Thoracic aorta (tissue), 2 donors: ENCODE results near the gene GPR162. TPM values are rescaled to one million over a fixed set of nuclear protein-coding genes. Genes with fewer than 3 reads are reported as not detected.

Source experiments
- ATAC-seq: fragments of 150-250 bp; one replicate; pipeline ENCODE4 v1.8.0; 2017; ENCODE audit warnings: low read depth; ENCODE audit not compliant: insufficient number of reproducible peaks, low FRiP score
- DNase-seq: peaks from one replicate; pipeline ENCODE4 v3.0.0-alpha.2; 2020; ENCODE audit warnings: low spot score
- H3K27ac ChIP-seq, 2 donors: fragments of 200-600 bp; sonication (generic); 1 replicate in 1 of 2; 2 replicates in 1 of 2; pipeline ENCODE4 v1.5.1; 2016; ENCODE audit warnings: mild to moderate bottlenecking in 2 of 2, moderate library complexity in 2 of 2
- H3K27me3 ChIP-seq: fragments of 200-600 bp; sonication (generic); replicated peaks from 2 replicates; pipeline ENCODE4 v1.6.0; 2016; ENCODE audit warnings: mild to moderate bottlenecking; ENCODE audit not compliant: insufficient read depth
- H3K36me3 ChIP-seq: fragments of 200-600 bp; sonication (generic); one replicate; pipeline ENCODE4 v1.5.1; 2016
- H3K4me1 ChIP-seq, 2 donors: fragments of 200-600 bp; sonication (generic); 1 replicate in 1 of 2; 2 replicates in 1 of 2; pipeline versions ENCODE4 v1.5.1 to v1.6.0; 2016; ENCODE audit warnings: low read depth in 2 of 2, mild to moderate bottlenecking in 1 of 2; ENCODE audit not compliant: control insufficient read depth in 1 of 2
- H3K4me3 ChIP-seq: fragments of 200-600 bp; sonication (generic); 2 replicates; pipeline ENCODE4 v1.5.1; 2016; ENCODE audit warnings: mild to moderate bottlenecking
- H3K9me3 ChIP-seq: fragments of 200-600 bp; sonication (generic); 2 replicates; pipeline ENCODE4 v1.5.1; 2016
- total RNA-seq, 2 donors: library from RNA; depleted of rRNA; stranded (reverse); fragments of >200 nt; gene quantifications; one replicate each; pipeline versions ENCODE4 v1.1.0 to v1.2.3, GENCODE V29; 2016
- TF ChIP-seq, protein P1 (sequence below): fragments of 200-600 bp; sonication (generic); IDR thresholded peaks from one replicate; pipeline ENCODE4 v1.5.1; 2019; ENCODE audit warnings: antibody characterized with exemption

The GPR162 gene
- total RNA-seq, 2 donors from 2014 or later = 1.1 to 3.1 TPM

- Histone ChIP-seq H3K4me3 (no peak overlapping the region), H3K4me1 (peaks cover 0 to 12% of the 10 kb centered on the region in 2 donors), H3K9me3 (no peaks in the 10 kb centered on the region), H3K27ac (no peak overlapping the region), H3K36me3 (peaks cover 47% of the 10 kb centered on the region), H3K27me3 (no peaks in the 10 kb centered on the region)
- DNase-seq = no peak
- ATAC-seq = no peak
- TF ChIP-seq, protein P1, sequence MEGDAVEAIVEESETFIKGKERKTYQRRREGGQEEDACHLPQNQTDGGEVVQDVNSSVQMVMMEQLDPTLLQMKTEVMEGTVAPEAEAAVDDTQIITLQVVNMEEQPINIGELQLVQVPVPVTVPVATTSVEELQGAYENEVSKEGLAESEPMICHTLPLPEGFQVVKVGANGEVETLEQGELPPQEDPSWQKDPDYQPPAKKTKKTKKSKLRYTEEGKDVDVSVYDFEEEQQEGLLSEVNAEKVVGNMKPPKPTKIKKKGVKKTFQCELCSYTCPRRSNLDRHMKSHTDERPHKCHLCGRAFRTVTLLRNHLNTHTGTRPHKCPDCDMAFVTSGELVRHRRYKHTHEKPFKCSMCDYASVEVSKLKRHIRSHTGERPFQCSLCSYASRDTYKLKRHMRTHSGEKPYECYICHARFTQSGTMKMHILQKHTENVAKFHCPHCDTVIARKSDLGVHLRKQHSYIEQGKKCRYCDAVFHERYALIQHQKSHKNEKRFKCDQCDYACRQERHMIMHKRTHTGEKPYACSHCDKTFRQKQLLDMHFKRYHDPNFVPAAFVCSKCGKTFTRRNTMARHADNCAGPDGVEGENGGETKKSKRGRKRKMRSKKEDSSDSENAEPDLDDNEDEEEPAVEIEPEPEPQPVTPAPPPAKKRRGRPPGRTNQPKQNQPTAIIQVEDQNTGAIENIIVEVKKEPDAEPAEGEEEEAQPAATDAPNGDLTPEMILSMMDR = no peak
Observed at GRCh38 chr12:6834873-6835272, 13.3 kb downstream of the GPR162 start.

DNA sequence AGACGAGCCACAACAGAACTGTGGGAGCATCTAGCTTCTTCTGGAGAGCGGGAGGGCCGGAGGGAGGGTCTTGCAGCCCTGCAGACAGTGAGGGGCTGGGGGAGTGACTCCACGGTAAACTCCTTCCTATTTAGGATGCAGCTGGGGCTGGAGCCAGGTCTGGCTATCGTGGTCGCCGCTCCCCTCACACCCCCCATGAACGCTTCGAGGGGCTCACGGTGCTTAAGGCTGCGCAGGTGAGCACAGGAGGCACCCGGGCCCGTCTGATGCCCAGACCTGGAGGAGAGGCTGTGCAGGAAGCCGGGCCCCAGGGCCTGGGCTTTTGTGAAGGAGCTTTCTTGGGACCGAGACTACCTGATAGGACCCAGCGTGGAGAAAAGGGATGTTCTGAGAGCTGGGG lies 15.2 kb downstream of the GPR162 start:
- Histone ChIP-seq H3K27me3 (no peaks in the 10 kb centered on the region), H3K4me3 (no peak overlapping the region), H3K9me3 (no peaks in the 10 kb centered on the region), H3K27ac (no peak overlapping the region), H3K36me3 (peaks cover 38% of the 10 kb centered on the region), H3K4me1 (peaks cover 0 to 7% of the 10 kb centered on the region in 2 donors)
- TF ChIP-seq, protein P1 = no peak
- DNase-seq (no peak), ATAC-seq (no peak)

DNA sequence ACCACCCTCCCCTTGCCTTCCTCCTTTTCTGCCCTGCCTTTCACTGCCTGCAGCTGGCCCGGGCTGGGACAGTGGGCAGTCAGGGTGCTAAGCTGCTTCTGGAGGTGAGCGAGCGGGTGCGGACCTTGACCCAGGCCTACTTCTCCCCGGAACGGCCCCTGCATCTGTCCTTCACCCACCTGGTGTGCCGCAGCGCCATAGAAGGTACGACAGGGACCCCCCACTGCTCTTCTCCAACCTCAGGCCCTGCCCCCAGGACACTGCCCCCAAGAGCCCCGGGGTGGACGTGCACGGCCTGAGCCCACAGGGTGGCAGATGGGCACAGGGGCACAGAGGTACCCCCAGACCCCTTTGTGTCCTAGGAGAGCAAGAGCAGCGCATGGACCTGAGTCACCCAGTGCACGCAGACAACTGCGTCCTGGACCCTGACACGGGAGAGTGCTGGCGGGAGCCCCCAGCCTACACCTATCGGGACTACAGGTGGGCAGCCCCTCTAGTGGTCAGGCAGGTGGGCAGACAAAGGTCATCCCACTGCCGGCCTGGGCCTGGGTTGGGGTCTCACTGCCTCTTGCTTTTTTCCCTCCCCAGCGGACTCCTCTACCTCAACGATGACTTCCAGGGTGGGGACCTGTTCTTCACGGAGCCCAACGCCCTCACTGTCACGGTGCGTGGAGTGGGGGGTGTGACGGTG lies 15.9 kb downstream of the GPR162 start:
- H3K27ac ChIP-seq = no peak overlapping the region
- DNase-seq (no peak), ATAC-seq (no peak)
- TF ChIP-seq, protein P1 = no peak
- H3K27me3 ChIP-seq = no peaks in the 10 kb centered on the region
- H3K4me3 ChIP-seq = no peak overlapping the region
- peaks cover 0 to 7% of the 10 kb centered on the region in 2 donors for H3K4me1 ChIP-seq
- H3K36me3 ChIP-seq = peaks cover 38% of the 10 kb centered on the region
- no peaks in the 10 kb centered on the region for H3K9me3 ChIP-seq

DNA sequence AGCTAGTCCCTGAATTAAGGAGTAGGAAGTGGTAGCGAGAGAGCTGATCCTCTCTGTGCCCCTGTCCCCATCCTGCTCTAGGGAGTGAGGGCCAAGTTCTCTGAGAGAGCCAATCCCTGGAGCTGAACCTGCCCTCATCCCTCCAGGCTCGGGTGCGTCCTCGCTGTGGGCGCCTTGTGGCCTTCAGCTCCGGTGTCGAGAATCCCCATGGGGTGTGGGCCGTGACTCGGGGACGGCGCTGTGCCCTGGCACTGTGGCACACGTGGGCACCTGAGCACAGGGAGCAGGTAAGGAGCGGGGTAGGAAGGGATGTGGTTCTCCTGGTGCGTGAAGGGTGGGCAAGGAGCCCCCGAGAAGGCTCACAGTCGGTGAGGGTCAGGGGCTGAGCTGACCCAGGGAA lies 17.2 kb downstream of the GPR162 start:
- Histone ChIP-seq H3K27me3 (no peaks in the 10 kb centered on the region), H3K36me3 (peaks cover 35% of the 10 kb centered on the region), H3K27ac (no peak overlapping the region), H3K4me3 (no peak overlapping the region), H3K4me1 (no peaks in the 10 kb centered on the region), H3K9me3 (no peaks in the 10 kb centered on the region)
- ATAC-seq (no peak), DNase-seq (no peak)
- TF ChIP-seq, protein P1 = no peak

DNA sequence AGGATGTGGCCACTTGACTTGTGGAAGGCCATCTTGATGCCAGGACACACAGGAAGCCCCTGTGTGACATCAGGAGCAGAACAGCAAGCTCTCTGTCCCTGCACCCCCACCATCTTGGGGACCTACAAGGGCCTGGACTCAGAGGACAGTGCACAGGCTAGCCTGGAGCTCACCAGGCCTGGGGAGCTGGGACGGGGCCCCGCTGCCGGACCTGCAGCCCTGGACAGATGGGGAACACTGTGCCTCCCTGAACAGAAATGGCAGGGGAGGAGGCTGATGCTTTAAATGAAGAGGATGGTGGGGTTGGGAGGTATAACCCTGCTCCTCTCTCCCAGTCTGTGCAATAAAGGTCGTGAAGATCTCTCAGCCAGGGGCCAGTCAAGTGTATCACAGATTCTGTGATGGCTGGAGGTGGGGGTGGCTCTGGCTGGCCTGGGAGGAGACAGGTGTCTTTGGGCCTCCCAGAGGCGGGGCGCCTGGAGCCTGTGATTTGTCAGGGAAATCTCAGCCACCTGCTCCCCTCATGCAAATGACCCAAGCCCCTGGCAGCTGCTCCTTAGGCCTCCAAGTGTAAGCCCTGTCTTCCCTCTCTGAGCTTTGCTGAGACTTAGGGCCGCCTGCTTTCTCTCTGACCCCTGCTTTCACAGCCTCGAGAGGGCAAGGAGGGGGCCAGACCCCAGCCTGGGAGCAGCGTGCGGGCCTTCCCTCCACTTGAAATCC lies 18.0 kb downstream of the GPR162 start:
- TF ChIP-seq, protein P1 = no peak
- DNase-seq = no peak
- Histone ChIP-seq H3K9me3 (no peaks in the 10 kb centered on the region), H3K4me1 (no peaks in the 10 kb centered on the region), H3K36me3 (peaks cover 32% of the 10 kb centered on the region), H3K27me3 (no peaks in the 10 kb centered on the region), H3K4me3 (no peak overlapping the region), H3K27ac (no peak overlapping the region)
- no peak for ATAC-seq
